GM18868 (cell line): ENCODE data around the gene PROSER3.

Experiments
- ATAC-seq: cut with Tn5 transposase; IDR thresholded peaks from one replicate; pipeline ENCODE4 v1.9.1; 2021; ENCODE audit warnings: mild to moderate bottlenecking, moderate library complexity; ENCODE audit not compliant: unreplicated experiment

PROSER3 gene

DNA sequence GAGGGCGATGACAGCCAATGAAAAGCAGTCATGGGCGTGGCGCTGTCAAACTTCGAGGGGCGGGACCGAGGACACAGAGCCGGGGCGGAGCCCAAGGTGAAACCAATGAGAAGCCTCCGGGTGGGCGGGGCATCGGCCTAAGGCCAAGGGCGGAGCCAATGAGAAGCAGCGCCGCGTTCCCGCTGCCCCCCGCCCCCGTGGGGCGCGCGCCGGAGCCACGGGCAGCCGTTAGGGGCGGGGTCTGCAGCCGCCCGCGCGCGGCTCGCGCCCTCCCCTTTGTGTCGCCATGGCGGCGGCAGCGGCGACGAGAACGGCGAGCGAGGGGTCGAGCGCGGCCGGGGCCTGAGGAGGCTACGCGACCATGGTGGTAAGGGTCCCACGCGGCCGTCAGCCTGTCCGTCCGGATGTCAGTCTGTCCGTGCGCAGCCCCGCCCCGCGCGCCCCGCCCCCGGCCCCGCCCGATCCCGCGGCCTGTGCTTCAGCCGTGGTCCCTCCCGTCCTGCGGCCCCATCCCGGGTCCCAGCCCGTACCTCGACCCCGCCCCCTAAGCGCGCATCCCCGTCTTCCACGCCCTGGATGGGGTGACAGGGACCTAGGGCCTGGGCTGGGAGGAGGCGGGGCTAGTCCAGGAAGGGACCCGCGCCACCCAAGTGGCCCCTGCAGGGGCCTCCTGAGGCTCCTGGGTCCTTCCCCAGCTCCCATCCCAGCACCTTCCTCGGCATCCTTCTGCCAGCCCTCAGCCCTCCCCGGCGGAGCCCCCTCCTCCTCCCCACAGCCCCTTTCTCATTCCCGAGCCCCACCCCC lies 17.5 kb downstream of the PROSER3 start, which contains the start of gene ARHGAP33:
Gene ARHGAP33 (plus strand): TSS at position 267 of the 804 bp plus-strand sequence. CDS start 95 bp downstream, at position 362.
- ATAC-seq: peak; percentile 98

GRCh38 chr19:35776102-35776788 lies 18.3 kb downstream of the PROSER3 start:
- ATAC-seq: no peak

- ATAC-seq: no peak
These were observed 19.3 kb downstream of the PROSER3 start for GRCh38 chr19:35777086-35777841.

DNA sequence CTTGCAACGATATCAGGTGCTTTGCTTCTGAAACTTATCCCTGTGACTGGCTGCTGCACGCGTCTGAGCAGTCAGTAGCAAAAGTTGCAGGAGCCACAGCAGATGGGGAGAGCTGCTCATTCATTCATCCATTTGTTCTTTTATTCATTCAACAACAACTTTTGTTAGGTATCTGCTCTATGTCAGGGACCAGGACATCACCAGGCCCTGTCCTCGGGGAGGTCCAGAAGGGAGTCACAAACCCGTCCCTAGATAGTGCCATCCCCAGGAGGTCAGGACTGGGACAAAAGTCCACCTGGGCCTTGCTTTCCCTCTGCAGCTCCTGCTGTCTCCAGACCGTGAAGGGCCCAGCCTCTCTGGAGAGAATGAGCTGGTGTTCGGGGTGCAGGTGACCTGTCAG lies 20.0 kb downstream of the PROSER3 start:
- no peak for ATAC-seq

DNA sequence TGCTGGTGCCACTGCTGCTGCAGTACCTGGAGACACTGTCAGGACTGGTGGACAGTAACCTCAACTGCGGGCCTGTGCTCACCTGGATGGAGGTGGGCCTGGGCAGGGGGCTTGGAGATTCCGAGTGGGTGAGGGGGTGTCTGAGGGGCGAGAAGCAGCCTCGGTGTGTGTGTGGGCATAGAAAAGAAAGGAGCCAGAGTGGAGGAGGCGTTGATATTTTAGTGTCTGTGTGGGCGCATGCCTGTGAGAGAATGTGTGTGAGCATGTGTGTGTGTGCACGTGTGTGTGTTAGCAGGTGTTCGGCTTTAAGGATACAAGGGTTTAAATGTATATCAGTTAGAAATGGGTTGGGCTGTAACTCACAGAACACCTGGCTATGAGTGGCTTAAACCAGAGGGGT lies 21.1 kb downstream of the PROSER3 start:
- no peak for ATAC-seq

DNA sequence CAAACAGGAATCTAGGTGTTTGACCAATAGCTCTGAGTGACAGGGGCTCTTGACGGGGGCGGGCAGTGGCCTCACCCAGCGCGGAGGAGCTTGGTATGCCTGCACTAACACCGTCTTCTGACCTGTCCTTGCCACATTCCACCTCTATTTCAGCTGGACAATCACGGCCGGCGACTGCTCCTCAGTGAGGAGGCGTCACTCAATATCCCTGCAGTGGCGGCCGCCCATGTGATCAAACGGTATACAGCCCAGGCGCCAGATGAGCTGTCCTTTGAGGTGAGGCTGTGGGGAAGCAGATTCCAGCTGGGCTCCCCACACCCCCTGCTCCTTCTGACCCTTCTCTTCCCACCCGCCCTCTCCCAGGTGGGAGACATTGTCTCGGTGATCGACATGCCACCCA lies 22.1 kb downstream of the PROSER3 start:
- no peak for ATAC-seq

DNA sequence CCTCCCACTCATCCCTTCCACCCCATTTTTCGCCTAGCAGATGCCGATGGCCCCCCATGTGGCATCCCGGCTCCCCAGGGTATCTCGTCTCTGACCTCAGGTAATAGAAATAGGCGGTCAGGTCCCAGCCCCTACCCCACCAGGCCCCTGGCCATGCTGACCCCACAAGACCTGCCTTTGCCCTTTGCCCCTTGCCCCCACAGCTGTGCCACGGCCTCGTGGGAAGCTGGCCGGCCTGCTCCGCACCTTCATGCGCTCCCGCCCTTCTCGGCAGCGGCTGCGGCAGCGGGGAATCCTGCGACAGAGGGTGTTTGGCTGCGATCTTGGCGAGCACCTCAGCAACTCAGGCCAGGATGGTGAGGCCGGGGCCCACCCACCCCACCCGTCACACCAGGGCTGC lies 22.7 kb downstream of the PROSER3 start:
- no peak for ATAC-seq

GRCh38 chr19:35781650-35782049 lies 23.7 kb downstream of the PROSER3 start:
- ATAC-seq: no peak

- ATAC-seq: no peak
These were observed 24.6 kb downstream of the PROSER3 start for GRCh38 chr19:35782589-35782988.

- ATAC-seq: no peak
These were observed 25.8 kb downstream of the PROSER3 start for GRCh38 chr19:35783469-35784434.

DNA sequence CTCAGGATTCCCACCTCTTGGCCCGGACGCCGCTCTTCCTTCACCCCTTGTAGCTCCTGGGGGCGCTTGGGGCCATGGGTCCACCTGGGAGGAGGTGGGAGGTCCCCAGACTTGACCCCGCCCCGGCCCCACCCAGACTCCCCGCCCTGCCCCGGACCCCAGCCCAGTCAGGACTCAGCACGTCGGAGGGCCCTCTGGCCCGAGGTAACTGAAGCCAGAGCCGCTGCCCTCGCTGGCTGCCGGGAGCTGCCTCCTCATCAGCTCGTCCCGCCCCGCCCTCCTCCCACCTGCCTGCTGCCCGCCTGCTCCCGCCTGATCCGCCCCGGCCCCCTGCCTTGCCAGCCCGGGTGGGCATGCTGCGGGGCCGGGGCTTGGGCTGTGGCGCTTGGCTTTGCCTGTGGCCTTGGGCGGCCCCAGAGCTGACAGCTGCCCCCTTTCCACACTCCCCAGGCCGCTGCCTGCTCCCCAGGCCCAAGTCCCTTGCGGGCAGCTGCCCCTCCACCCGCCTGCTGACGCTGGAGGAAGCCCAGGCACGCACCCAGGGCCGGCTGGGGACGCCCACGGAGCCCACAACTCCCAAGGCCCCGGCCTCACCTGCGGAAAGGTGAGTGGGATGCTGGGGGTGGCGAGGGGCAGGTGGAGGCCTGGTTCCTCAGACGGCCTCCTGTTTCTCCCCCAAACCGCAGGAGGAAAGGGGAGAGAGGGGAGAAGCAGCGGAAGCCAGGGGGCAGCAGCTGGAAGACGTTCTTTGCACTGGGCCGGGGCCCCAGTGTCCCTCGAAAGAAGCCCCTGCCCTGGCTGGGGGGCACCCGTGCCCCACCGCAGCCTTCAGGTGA lies 26.7 kb downstream of the PROSER3 start:
- no peak for ATAC-seq

GRCh38 chr19:35785339-35785627 lies 27.3 kb downstream of the PROSER3 start:
- ATAC-seq: no peak

GRCh38 chr19:35786299-35787160 lies 28.6 kb downstream of the PROSER3 start:
- no peak for ATAC-seq

GRCh38 chr19:35787227-35787799 lies 29.3 kb downstream of the PROSER3 start:
- ATAC-seq: no peak

GRCh38 chr19:35788205-35788960 lies 30.4 kb downstream of the PROSER3 start:
- ATAC-seq: no peak

- ATAC-seq: no peak
These were observed 31.4 kb downstream of the PROSER3 start for GRCh38 chr19:35789195-35789977.
